K562 (cell line): Measurements from ENCODE around the gene HPSE2. TPM values are rescaled to one million over a fixed set of nuclear protein-coding genes. Genes with fewer than 3 reads are reported as not detected.

Experiments used
- ATAC-seq: fragments of 200-7000 bp; cut with Tn5 transposase; 3 replicates; pipeline ENCODE4 v1.9.1; 2020; ENCODE audit warnings: moderate library complexity
- BruUV-seq: library from RNA; stranded (reverse); fragments of 400-500 nt; replicated peaks from 2 replicates; lab custom pipeline; 2021; lab: Mats Ljungman, UMichigan
- CTCF ChIA-PET: fragments of 300-600 bp; formaldehyde crosslinking; extraction: SDS; loops from one replicate; lab custom pipeline; 2021; ENCODE audit warnings: low intra/inter-chr PET ratio; lab: Yijun Ruan, JAX
- POLR2A ChIA-PET: fragments of 300-600, 350-650 bp; sonication (Branson Sonifier 250); formaldehyde crosslinking; extraction: SDS; loops from one replicate; lab custom pipeline; 2021; ENCODE audit warnings: antibody characterized with exemption, inconsistent platforms; lab: Yijun Ruan, JAX
- DNase-seq, 4 experiments: peaks; one replicate each; pipeline versions ENCODE4 v3.0.0 to v3.0.0-alpha.2; 2011 to 2018; ENCODE audit warnings: low spot score in 3 of 4, mixed read lengths in 3 of 4; ENCODE audit errors: extremely low read depth in 1 of 4
- FAIRE-seq: peaks from 2 replicates; lab custom pipeline; 2011; peaks lifted over from hg19 to GRCh38; lab: Jason Lieb, UNC
- H2AFZ ChIP-seq: 2 replicates; pipeline ENCODE4 v1.6.0; 2011; ENCODE audit warnings: low read depth, low read length, control low read depth, inconsistent platforms
- H3K27ac ChIP-seq: fragments of 200-600 bp; 3 replicates; pipeline ENCODE4 v1.8.0; 2011; ENCODE audit warnings: low read depth, mild to moderate bottlenecking, control low read depth, inconsistent platforms, low read length, moderate library complexity, mixed read lengths; ENCODE audit errors: extremely low read depth
- H3K27me3 ChIP-seq, 2 experiments: fragments of 300-600 bp in 1 of 2; 2 replicates in 1 of 2; 3 replicates in 1 of 2; pipeline versions ENCODE4 v1.6.0 to v1.8.0; 2011; ENCODE audit warnings: inconsistent platforms in 2 of 2, low read length in 2 of 2, mild to moderate bottlenecking in 1 of 2, mixed read lengths in 1 of 2, moderate library complexity in 1 of 2; ENCODE audit not compliant: control insufficient read depth in 2 of 2, insufficient read depth in 2 of 2
- H3K36me3 ChIP-seq: fragments of 300-600 bp; 3 replicates; pipeline ENCODE4 v1.8.0; 2011; ENCODE audit warnings: mild to moderate bottlenecking, low read length, inconsistent platforms; ENCODE audit not compliant: control insufficient read depth, insufficient read depth
- H3K4me1 ChIP-seq, 2 experiments: fragments of 200-600 bp in 1 of 2; replicated peaks in 1 of 2; 2 replicates in 1 of 2; 3 replicates in 1 of 2; pipeline versions ENCODE4 v1.5.1 to v1.8.0; 2011; ENCODE audit warnings: inconsistent platforms in 2 of 2, low read length in 2 of 2, mild to moderate bottlenecking in 1 of 2, mixed read lengths in 1 of 2, moderate library complexity in 1 of 2; ENCODE audit not compliant: control insufficient read depth in 2 of 2, insufficient read depth in 2 of 2
- H3K4me2 ChIP-seq: 2 replicates; pipeline ENCODE4 v1.6.1; 2011; ENCODE audit warnings: low read length, control low read depth, inconsistent platforms, mixed read lengths; ENCODE audit not compliant: insufficient read depth
- H3K4me3 ChIP-seq: fragments of 200-600 bp; sonication (generic), shearing (Covaris generic); 2 replicates; pipeline ENCODE4 v1.5.1; 2016; ENCODE audit warnings: control low read depth, inconsistent platforms
- H3K79me2 ChIP-seq: fragments of 200-600 bp; 3 replicates; pipeline ENCODE4 v1.8.0; 2011; ENCODE audit warnings: low read length, inconsistent platforms; ENCODE audit not compliant: control insufficient read depth, insufficient read depth
- H3K9ac ChIP-seq, 2 experiments: 2 replicates each; pipeline versions ENCODE4 v1.6.0 to v1.6.1; 2011; ENCODE audit warnings: low read depth in 2 of 2, low read length in 2 of 2, control low read depth in 1 of 2, inconsistent platforms in 1 of 2, mild to moderate bottlenecking in 1 of 2, mixed read lengths in 1 of 2; ENCODE audit not compliant: insufficient read depth in 1 of 2
- H3K9me1 ChIP-seq: one replicate; pipeline ENCODE4 v1.6.0; 2011; ENCODE audit warnings: inconsistent platforms, mild to moderate bottlenecking, low read length, moderate library complexity; ENCODE audit not compliant: control insufficient read depth, insufficient read depth
- H3K9me3 ChIP-seq: replicated peaks from 2 replicates; pipeline ENCODE4 v1.5.1; 2011; ENCODE audit warnings: low read depth, low read length, inconsistent platforms; ENCODE audit not compliant: control insufficient read depth, insufficient read depth
- H4K20me1 ChIP-seq: replicated peaks from 2 replicates; pipeline ENCODE4 v1.6.1; 2011; ENCODE audit warnings: low read length, inconsistent platforms, mixed read lengths; ENCODE audit not compliant: control insufficient read depth, insufficient read depth
- FOS ChIP-seq: IDR thresholded peaks from 3 replicates; pipeline ENCODE4 v1.6.1; 2011; ENCODE audit not compliant: insufficient read length; ENCODE audit errors: extremely low read depth
- FUS ChIP-seq: fragments of 200-400 bp; formaldehyde crosslinking; optimal IDR thresholded peaks from 2 replicates; pipeline ENCODE3; 2017; ENCODE audit warnings: low read depth, low read length
- NELFE ChIP-seq: IDR thresholded peaks from 2 replicates; pipeline ENCODE4 v1.6.1; 2011; ENCODE audit warnings: mild to moderate bottlenecking; ENCODE audit not compliant: insufficient read depth, insufficient read length
- RBM34 ChIP-seq: fragments of 200-400 bp; formaldehyde crosslinking; IDR thresholded peaks from 2 replicates; pipeline ENCODE4 v1.6.1; 2018; ENCODE audit warnings: low read length, borderline replicate concordance; ENCODE audit not compliant: insufficient read depth
- SETDB1 ChIP-seq: IDR thresholded peaks from one replicate; pipeline ENCODE4 v1.6.1; 2012; ENCODE audit warnings: low read length, control low read depth, inconsistent platforms
- TGIF2 ChIP-seq: sonication (generic); formaldehyde crosslinking; IDR thresholded peaks from 2 replicates; pipeline ENCODE4 v1.8.1; 2022; ENCODE audit warnings: mild to moderate bottlenecking, missing genetic modification reagents, moderate library complexity
- ZBTB43 ChIP-seq: sonication (generic); formaldehyde crosslinking; IDR thresholded peaks from 2 replicates; pipeline ENCODE4 v1.8.0; 2023; ENCODE audit warnings: mild to moderate bottlenecking, missing genetic modification reagents
- WGBS: fragments of 100-300 bp; shearing (Covaris generic); methylation state at CpG from one replicate; pipeline ENCODE4 v1.1.6; 2016; ENCODE audit warnings: low coverage, mixed read lengths; ENCODE audit not compliant: insufficient coverage; ENCODE audit errors: missing lambda C conversion rate; 5-methylcytosine and 5-hydroxymethylcytosine counted together
- in situ Hi-C: fragments of 300-500 bp; cut with MboI; formaldehyde crosslinking; loops from 4 replicates; pipeline ENCODE4 v1.15.0; 2018; ENCODE audit warnings: inconsistent platforms, mixed read lengths
- intact Hi-C: fragments of 100-400 bp; cut with micrococcal nuclease; formaldehyde crosslinking; loops from 2 replicates; pipeline ENCODE4 v1.14.2; 2022
- polyA plus RNA-seq, 8 experiments: library from polyadenylated mRNA; depleted of rRNA in 4 of 8; stranded (reverse) in 5 of 8; unstranded in 3 of 8; fragments of >200 nt; fragmentation: Nextera tagmentation in 2 of 8; fragmentation: Illumina TruSeq in 1 of 8; extraction: Ambion mirVana in 2 of 8; extraction: Trizol in 1 of 8; gene quantifications; 2 replicates each; pipeline versions ENCODE4 v1.2.1 to v1.2.3, GENCODE V29; 2011 to 2014; ENCODE audit warnings: inconsistent platforms in 1 of 8, missing spikeins in 1 of 8
- total RNA-seq, 7 experiments: library from RNA; depleted of rRNA in 6 of 7; stranded (reverse); fragments of >200 nt in 6 of 7; fragmentation: Illumina TruSeq in 2 of 7; extraction: Trizol in 2 of 7; gene quantifications; 2 replicates each; pipeline versions ENCODE4 v1.2.1 to v1.2.3, GENCODE V29; 2011 to 2021; ENCODE audit warnings: low replicate concordance in 1 of 7

Gene HPSE2
- total and polyA plus RNA-seq, 9 of the 15 experiments (the other 6 are each of a cell fraction or from before 2014, with no cell fraction given) = 0.03 to 0.10 (median 0.04) TPM; not detected in 2

DNA sequence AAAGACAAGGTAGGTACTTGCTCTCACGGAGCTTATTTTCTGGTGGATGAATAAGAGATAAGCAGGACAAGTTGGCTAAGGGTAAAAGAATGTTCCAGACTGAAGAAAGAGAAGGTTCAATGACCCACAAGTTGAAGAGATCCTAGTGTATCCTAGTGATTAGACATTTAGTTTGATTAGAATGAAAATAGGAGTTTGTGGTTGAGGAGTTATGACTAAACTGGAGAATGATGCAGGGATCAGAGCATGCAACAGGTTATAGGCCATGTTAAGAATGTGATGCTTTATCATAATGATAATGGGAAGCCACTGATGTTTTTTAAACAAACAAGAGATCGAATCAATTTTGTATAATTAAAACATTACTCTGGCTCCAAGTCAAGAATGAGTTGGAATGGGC, 357.2 kb downstream of the HPSE2 start:
- in situ Hi-C loops (no loop called here), intact Hi-C loops (no loop called here)
- no peak overlapping the region for H3K9ac ChIP-seq
- no peaks in the 10 kb centered on the region for H3K36me3 ChIP-seq
- POLR2A ChIA-PET = no interaction called here
- WGBS = 25% methylated on average over 2 of the region's 2 CpGs
- H3K27me3 ChIP-seq = no peaks in the 10 kb centered on the region
- no peak overlapping the region for H3K27ac ChIP-seq
- no peaks in the 10 kb centered on the region for H4K20me1 ChIP-seq
- H3K9me1 ChIP-seq = no peaks in the 10 kb centered on the region
- FAIRE-seq = no peak
- no peak overlapping the region for H2AFZ ChIP-seq
- no peak for DNase-seq
- H3K4me3 ChIP-seq = no peak overlapping the region
- ATAC-seq = no peak
- H3K4me2 ChIP-seq = no peak overlapping the region
- no peak for TF ChIP-seq RBM34
- TF ChIP-seq FUS = no peak
- TF ChIP-seq ZBTB43 (CRISPR knock-in tag) = no peak
- no peak for TF ChIP-seq TGIF2
- no peak for TF ChIP-seq FOS
- no peak for TF ChIP-seq NELFE
- TF ChIP-seq SETDB1 = no peak
- peaks cover 0 to 2% of the 10 kb centered on the region in 2 experiments; a peak in 1 of 5 replicates for H3K4me1 ChIP-seq
- no TSS peak for BruUV-seq
- no peaks in the 10 kb centered on the region for H3K79me2 ChIP-seq
- CTCF ChIA-PET = no interaction called here
- H3K9me3 ChIP-seq = no peaks in the 10 kb centered on the region
